ENCODE results near the gene ZNF804A. TPM values are rescaled to one million over a fixed set of nuclear protein-coding genes. Genes with fewer than 3 reads are reported as not detected.

ZNF804A gene
- total RNA-seq, 3 donors from 2014 or later (not counting 1 experiment from before 2014, with no cell fraction given) = 0.12 to 0.25 TPM; not detected in 1

GRCh38 chr2:184824597-184824996, 226.3 kb downstream of the ZNF804A start:
- H3K27ac Mint-ChIP-seq = no peak overlapping the region
- H3K4me3 ChIP-seq (ENCODE audit: low read length) = no peak overlapping the region
- TF ChIP-seq CTCF (IDR thresholded peaks at IDR 0.05) = no peak
- no peaks in the 10 kb centered on the region for H3K36me3 ChIP-seq (ENCODE audit: control insufficient read depth, insufficient read depth, low read length)
- 71% methylated on average over 2 of the region's 2 CpGs for WGBS (ENCODE audit: insufficient coverage)
- intact Hi-C loops (cut with micrococcal nuclease) = no loop called here
- ATAC-seq = no peak
- no peaks in the 10 kb centered on the region for H3K36me3 Mint-ChIP-seq
- H3K4me1 ChIP-seq (ENCODE audit: control insufficient read depth, insufficient read depth, low read length) = no peaks in the 10 kb centered on the region
- H3K4me1 Mint-ChIP-seq = no peaks in the 10 kb centered on the region
- DNase-seq = no peak
- no peaks in the 10 kb centered on the region for H3K9me3 ChIP-seq (ENCODE audit: control insufficient read depth, insufficient read depth, low read length)
- peaks cover 5 to 16% of the 10 kb centered on the region in 2 donors for H3K9me3 Mint-ChIP-seq
- no peaks in the 10 kb centered on the region for H3K27me3 ChIP-seq (ENCODE audit: control insufficient read depth, insufficient read depth, low read length)
- no peaks in the 10 kb centered on the region for H3K27me3 Mint-ChIP-seq (ENCODE audit: low read depth in 2 of 2)
- H3K27ac ChIP-seq (ENCODE audit: low read length) = no peak overlapping the region
- H3K4me3 Mint-ChIP-seq = no peak overlapping the region

GRCh38 chr2:184830531-184830930, 232.2 kb downstream of the ZNF804A start:
- H3K36me3 ChIP-seq (ENCODE audit: control insufficient read depth, insufficient read depth, low read length) = no peaks in the 10 kb centered on the region
- no peak overlapping the region for H3K27ac ChIP-seq (ENCODE audit: low read length)
- Mint-ChIP-seq H3K36me3 (no peaks in the 10 kb centered on the region), H3K4me1 (no peaks in the 10 kb centered on the region), H3K27me3 (ENCODE audit: low read depth in 2 of 2) (no peaks in the 10 kb centered on the region), H3K27ac (no peak overlapping the region), H3K9me3 (peaks cover 6 to 9% of the 10 kb centered on the region in 2 donors), H3K4me3 (no peak overlapping the region)
- no peak for TF ChIP-seq CTCF (IDR thresholded peaks at IDR 0.05)
- H3K4me1 ChIP-seq (ENCODE audit: control insufficient read depth, insufficient read depth, low read length) = no peaks in the 10 kb centered on the region
- ATAC-seq (no peak), DNase-seq (no peak)
- no peak overlapping the region for H3K4me3 ChIP-seq (ENCODE audit: low read length)
- 91% methylated on average over 1 of the region's 1 CpG for WGBS (ENCODE audit: insufficient coverage)
- no peaks in the 10 kb centered on the region for H3K9me3 ChIP-seq (ENCODE audit: control insufficient read depth, insufficient read depth, low read length)
- H3K27me3 ChIP-seq (ENCODE audit: control insufficient read depth, insufficient read depth, low read length) = no peaks in the 10 kb centered on the region
- intact Hi-C loops (cut with micrococcal nuclease) = no loop called here

GRCh38 chr2:184834699-184835397, 236.5 kb downstream of the ZNF804A start:
- Histone ChIP-seq H3K9me3 (ENCODE audit: control insufficient read depth, insufficient read depth, low read length) (no peaks in the 10 kb centered on the region), H3K4me3 (ENCODE audit: low read length) (no peak overlapping the region), H3K4me1 (ENCODE audit: control insufficient read depth, insufficient read depth, low read length) (no peaks in the 10 kb centered on the region), H3K36me3 (ENCODE audit: control insufficient read depth, insufficient read depth, low read length) (no peaks in the 10 kb centered on the region), H3K27me3 (ENCODE audit: control insufficient read depth, insufficient read depth, low read length) (no peaks in the 10 kb centered on the region), H3K27ac (ENCODE audit: low read length) (no peak overlapping the region)
- ATAC-seq = no peak
- no peaks in the 10 kb centered on the region for H3K27me3 Mint-ChIP-seq (ENCODE audit: low read depth in 2 of 2)
- no peak overlapping the region for H3K4me3 Mint-ChIP-seq
- no peak overlapping the region for H3K27ac Mint-ChIP-seq
- H3K4me1 Mint-ChIP-seq = no peaks in the 10 kb centered on the region
- no peaks in the 10 kb centered on the region for H3K36me3 Mint-ChIP-seq
- TF ChIP-seq CTCF (IDR thresholded peaks at IDR 0.05) = no peak
- no peak for DNase-seq
- peaks cover 11% of the 10 kb centered on the region in 2 donors for H3K9me3 Mint-ChIP-seq
- intact Hi-C loops (cut with micrococcal nuclease) = no loop called here

GRCh38 chr2:184835398-184835715, 237.0 kb downstream of the ZNF804A start:
- Mint-ChIP-seq H3K27ac (no peak overlapping the region), H3K4me1 (no peaks in the 10 kb centered on the region), H3K36me3 (no peaks in the 10 kb centered on the region), H3K27me3 (ENCODE audit: low read depth in 2 of 2) (no peaks in the 10 kb centered on the region), H3K9me3 (peaks cover 11% of the 10 kb centered on the region in 2 donors), H3K4me3 (no peak overlapping the region)
- Histone ChIP-seq H3K4me1 (ENCODE audit: control insufficient read depth, insufficient read depth, low read length) (no peaks in the 10 kb centered on the region), H3K9me3 (ENCODE audit: control insufficient read depth, insufficient read depth, low read length) (no peaks in the 10 kb centered on the region), H3K36me3 (ENCODE audit: control insufficient read depth, insufficient read depth, low read length) (no peaks in the 10 kb centered on the region), H3K27ac (ENCODE audit: low read length) (no peak overlapping the region), H3K27me3 (ENCODE audit: control insufficient read depth, insufficient read depth, low read length) (no peaks in the 10 kb centered on the region), H3K4me3 (ENCODE audit: low read length) (no peak overlapping the region)
- DNase-seq (no peak), ATAC-seq (no peak)
- no peak for TF ChIP-seq CTCF (IDR thresholded peaks at IDR 0.05)
- intact Hi-C loops (cut with micrococcal nuclease) = no loop called here
